ENCODE data around the gene ELOVL2.

Gene ELOVL2

GRCh38 chr6:11067348-11067747 is 23.2 kb upstream of the ELOVL2 start:
- TF ChIP-seq CTCF (conservative IDR thresholded peaks at IDR 0.05; ENCODE audit: low read depth, low read length), result no peak
- H3K4me3 ChIP-seq (ENCODE audit: low read depth, low read length), result no peak overlapping the region
- no peak for DNase-seq (ENCODE audit: low read depth)

DNA sequence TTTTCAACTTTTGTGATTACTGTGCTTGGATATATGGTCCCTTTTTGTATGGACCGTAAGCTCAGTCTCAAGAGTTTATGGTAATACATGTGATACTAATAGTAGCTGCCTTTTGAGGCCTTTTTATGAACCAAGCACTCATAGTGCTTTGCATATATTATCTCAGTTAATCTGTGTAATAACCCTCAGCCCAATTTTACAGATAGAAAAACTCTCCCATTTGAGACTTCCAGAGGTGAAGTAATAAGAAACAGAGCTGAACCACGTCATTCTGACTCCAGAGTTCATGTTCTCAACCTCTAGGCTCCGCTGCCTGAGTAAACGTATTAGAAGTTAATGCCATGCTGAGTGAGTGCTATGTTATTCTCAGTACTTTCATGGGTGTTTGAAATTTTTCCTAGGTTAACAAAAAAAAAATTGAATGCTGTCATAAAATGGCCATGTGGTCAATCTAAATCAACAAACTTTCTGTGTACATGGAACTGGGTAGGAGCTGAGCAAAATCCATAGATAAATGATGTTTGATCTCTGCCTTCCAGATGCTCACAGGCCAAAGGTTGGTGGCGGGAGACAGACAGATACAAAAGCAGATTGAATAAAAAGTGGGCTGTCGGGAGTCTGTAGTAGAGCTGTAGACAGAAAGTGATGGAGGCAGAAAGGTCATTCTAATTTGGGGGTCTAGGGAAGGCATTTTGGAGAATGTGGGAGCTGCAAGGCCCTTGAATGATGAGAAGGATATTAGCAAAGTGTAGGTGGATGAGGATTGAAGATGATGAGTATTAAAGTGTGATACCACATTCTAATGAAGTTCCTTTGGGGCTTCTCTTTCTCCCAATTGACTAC is 22.6 kb upstream of the ELOVL2 start:
- no peak for TF ChIP-seq CTCF (conservative IDR thresholded peaks at IDR 0.05; ENCODE audit: low read depth, low read length)
- no peak for DNase-seq (ENCODE audit: low read depth)
- H3K4me3 ChIP-seq (ENCODE audit: low read depth, low read length), result no peak overlapping the region

GRCh38 chr6:11065436-11066202 is 21.5 kb upstream of the ELOVL2 start:
- no peak overlapping the region for H3K4me3 ChIP-seq (ENCODE audit: low read depth, low read length)
- DNase-seq (ENCODE audit: low read depth), result no peak
- TF ChIP-seq CTCF (conservative IDR thresholded peaks at IDR 0.05; ENCODE audit: low read depth, low read length), result no peak

GRCh38 chr6:11064836-11065235 is 20.7 kb upstream of the ELOVL2 start:
- no peak overlapping the region for H3K4me3 ChIP-seq (ENCODE audit: low read depth, low read length)
- no peak for DNase-seq (ENCODE audit: low read depth)
- TF ChIP-seq CTCF (conservative IDR thresholded peaks at IDR 0.05; ENCODE audit: low read depth, low read length), result no peak

GRCh38 chr6:11062715-11063114 is 18.6 kb upstream of the ELOVL2 start:
- DNase-seq (ENCODE audit: low read depth), result no peak
- TF ChIP-seq CTCF (conservative IDR thresholded peaks at IDR 0.05; ENCODE audit: low read depth, low read length), result no peak
- no peak overlapping the region for H3K4me3 ChIP-seq (ENCODE audit: low read depth, low read length)

DNA sequence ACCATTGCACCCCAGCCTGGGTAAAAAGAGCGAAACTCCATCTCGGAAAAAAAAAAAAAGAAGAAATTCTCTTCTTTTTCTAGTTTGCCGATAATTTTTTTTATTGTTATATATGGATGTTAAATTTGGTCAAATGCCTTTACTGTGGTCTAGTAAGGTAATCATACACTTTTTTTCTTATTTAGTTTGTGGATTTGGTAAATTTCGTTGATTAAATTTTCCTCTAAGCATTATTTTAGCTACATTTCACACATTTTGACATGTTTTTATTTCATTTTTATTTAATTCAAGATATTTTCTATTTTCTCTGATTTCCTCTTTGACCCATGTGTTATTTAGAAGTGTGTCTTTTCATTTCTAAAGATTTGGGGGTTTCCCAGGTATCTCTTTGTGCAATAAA is 18.0 kb upstream of the ELOVL2 start:
- no peak for DNase-seq (ENCODE audit: low read depth)
- no peak for TF ChIP-seq CTCF (conservative IDR thresholded peaks at IDR 0.05; ENCODE audit: low read depth, low read length)
- no peak overlapping the region for H3K4me3 ChIP-seq (ENCODE audit: low read depth, low read length)

All from choroid plexus epithelial cell (primary cell).